SU-DHL-6 (cell line): ENCODE measurements around the gene ARID3B.
"Not testable (repeated sequence)": the region's sequence is repeated elsewhere in the genome, so short reads cannot be mapped to it uniquely, and the experiment has no call there.

ENCODE experiments used
- EZH2phosphoT487 ChIP-seq: fragments of 200-600 bp; sonication (generic), shearing (Covaris generic); conservative IDR thresholded peaks from 2 replicates; pipeline ENCODE4 v1.6.1; 2018; ENCODE audit warnings: mild to moderate bottlenecking, antibody characterized with exemption, low read length, moderate library complexity, mixed read lengths
- TF ChIP-seq, protein P1 (sequence below): fragments of 200-600 bp; sonication (generic); IDR thresholded peaks from one replicate; pipeline ENCODE4 v1.5.1; 2017; ENCODE audit warnings: antibody characterized with exemption, mild to moderate bottlenecking, low read length, moderate library complexity; ENCODE audit not compliant: insufficient read depth, poor library complexity, severe bottlenecking

DNA sequence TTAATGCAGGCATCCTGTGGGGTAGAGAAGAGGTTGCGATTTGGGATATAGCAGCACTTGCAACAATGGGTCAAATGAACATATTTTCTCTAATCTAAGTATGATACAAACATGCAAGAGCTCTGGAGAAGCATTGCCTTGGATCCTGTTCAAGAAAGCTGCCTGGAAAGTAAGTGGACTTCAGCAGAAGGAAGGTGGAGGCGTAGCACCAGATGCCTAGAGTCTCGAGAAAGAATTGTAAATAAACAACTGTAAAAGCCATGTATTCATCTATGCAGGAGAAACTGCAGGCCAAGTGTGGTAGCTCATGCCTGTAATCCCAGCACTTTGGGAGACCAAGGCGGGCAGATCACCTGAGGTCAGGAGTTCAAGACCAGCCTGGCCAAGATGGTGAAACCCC, 27.0 kb upstream of the ARID3B start:
- TF ChIP-seq, protein P1, sequence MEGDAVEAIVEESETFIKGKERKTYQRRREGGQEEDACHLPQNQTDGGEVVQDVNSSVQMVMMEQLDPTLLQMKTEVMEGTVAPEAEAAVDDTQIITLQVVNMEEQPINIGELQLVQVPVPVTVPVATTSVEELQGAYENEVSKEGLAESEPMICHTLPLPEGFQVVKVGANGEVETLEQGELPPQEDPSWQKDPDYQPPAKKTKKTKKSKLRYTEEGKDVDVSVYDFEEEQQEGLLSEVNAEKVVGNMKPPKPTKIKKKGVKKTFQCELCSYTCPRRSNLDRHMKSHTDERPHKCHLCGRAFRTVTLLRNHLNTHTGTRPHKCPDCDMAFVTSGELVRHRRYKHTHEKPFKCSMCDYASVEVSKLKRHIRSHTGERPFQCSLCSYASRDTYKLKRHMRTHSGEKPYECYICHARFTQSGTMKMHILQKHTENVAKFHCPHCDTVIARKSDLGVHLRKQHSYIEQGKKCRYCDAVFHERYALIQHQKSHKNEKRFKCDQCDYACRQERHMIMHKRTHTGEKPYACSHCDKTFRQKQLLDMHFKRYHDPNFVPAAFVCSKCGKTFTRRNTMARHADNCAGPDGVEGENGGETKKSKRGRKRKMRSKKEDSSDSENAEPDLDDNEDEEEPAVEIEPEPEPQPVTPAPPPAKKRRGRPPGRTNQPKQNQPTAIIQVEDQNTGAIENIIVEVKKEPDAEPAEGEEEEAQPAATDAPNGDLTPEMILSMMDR = not testable (repeated sequence)
- not testable (repeated sequence) for TF ChIP-seq EZH2phosphoT487
